ENCODE data around the gene ZNF467.

ZNF467 gene

DNA sequence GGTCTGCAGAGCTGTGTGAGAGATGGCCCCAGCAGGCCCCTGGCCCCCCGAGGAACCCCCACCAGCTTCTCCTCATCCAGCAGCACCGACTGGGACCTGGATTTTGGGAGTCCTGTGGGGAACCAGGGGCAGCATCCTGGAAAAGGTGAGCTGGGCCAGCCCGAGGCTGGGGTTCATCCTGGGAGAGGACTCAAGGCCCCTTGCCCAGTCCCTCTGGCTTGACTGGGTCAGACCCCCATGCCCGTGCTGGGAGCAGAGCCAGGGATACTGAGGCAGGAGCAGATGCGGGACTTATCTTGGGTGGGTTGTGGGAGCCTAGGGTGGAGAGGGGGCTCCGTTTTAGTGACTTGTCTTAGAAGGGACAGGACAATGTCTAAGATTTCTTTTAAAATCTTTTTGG, 47.5 kb downstream of the ZNF467 start:
- no peak for DNase-seq

DNA sequence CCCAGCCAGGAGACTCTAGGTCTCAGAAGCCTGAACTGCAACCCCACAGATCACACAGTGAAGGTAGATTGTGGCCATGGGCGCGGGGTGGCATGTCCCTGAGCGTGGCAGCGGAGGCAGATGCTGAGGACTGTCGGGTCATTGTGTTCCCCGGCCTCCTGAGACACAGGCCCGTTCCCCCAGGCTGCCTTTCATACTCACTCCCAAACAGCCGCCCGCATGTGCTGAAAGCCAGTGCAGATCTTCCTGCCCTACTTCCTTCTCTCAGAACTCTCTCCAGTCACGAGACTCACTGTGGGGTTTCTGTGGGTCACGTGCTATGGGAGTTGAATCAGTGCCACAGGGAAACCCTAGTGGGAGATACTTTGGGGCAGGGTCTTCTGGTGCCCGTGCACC, 48.0 kb downstream of the ZNF467 start:
- DNase-seq = no peak

GRCh38 chr7:149724661-149725425, 48.5 kb downstream of the ZNF467 start:
- DNase-seq = no peak

DNA sequence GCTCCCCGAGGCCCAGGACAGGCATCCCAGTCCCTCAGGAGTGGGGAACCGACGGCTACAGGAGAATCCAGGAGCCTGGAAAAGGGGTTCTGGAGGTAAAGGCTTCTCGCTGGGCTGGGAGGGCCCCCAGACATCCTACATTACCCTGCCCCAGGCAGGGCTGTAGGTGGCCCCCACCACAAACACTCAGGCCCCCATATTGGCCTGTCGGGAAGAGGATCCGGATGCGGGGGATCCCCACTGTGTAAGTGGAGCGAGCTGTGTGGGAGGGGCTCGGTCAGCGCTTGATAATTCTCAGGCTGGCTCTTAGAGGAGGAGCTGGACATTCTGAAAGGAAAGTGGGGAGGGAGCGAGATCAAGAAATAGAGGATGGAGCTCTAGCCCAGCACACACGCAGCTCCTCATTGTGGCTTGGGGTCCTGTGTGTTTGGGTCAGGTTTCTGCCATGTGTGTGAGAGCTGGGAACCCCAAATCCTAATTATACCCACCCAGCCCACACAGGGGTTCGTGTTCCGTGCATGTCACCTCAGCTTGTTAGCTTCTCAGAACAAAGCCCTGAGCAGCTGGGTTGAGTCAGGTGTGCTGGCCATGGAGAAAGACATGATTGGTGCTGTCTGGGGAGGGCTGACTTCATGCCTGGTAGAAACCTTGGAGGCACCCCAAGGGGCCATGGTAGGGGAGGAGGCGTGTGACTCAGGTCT, 49.4 kb downstream of the ZNF467 start:
- no peak for DNase-seq

DNA sequence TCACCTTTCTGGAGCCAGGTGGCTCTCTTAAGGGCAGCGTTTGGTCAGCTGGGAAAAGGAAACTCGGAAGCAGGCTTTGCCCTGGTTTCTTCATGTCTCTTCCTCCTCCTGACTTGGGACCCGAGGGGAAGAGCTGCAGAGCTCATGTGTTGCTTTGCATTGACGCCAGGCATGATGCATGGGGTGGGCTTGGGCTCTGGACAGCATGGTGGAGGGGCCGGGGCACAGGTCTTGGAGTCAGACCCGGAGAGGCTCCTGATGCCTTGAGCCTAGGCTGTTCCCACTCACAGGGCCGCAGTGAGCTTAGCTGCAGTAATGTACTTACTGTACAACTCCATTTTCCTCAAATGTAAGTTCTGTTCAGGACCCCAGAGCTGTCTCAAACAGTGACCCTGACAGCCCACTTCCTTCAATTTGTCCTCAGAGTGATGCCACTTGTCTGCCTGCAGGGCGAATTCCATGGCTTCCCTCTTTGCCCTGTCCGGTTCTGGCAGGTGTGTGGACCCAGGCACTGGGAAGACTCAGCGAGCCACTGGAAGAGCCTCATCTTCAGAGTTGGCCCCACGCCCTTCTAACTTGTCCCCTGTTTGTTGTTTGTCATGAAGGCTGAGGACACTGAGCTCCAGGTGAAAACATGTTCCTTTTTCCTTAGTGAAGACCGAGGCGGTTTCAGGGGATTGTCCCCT, 50.2 kb downstream of the ZNF467 start:
- DNase-seq = no peak

DNA sequence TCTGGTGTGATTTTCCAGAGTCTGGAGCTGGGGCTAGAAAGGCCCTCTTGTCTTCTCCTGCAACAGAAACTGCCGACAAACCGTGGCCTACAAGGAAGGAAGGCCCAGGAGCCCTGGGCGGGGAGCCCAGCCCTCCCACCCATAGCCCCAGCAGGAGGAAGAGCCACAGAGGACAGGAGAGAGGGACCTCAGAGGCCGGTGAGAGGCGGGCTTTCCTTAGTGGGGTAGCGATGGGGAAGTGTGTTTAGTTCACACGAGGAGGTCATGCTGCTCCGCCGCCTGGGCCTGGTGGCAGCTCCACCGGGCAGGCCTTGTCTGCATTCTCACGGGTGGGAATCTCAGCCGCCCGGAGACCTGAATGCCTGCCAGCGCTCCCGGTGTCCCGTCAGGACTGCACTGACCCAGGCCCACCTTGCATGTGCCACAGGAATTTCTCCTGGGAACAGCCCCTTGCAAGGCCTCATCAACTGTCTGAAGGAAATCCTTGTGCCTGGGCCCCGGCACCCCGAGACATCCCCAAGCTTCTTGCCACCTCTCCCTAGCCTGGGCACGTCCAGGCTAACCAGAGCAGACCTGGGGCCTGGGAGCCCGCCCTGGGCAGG, 50.9 kb downstream of the ZNF467 start:
- DNase-seq = no peak

DNA sequence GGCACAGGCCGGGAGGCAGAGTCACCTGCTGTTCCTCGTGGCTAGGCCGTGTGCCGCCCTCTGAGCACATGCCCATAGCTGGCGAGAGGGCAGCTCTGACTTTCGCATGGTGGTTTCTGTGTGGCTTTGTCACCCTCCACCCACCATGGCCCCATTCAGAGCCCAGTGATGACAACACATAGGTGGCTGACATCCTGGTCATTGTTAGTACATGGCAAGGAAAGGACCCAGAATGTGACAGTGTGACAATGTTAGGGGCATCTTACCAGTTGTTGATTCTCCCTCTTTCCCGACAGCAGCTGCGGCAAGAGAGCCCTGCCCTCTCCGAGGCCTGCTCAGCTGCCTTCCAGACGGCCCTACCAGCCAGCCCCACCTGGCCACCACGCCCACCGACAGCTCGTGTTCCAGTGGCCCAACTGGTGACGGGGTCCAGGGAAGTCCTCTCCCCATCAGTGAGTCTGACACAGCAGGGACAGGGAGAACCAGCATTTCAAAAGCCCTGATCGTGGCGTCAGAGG, 52.2 kb downstream of the ZNF467 start:
- DNase-seq = no peak

GRCh38 chr7:149720372-149721083, 52.9 kb downstream of the ZNF467 start:
- no peak for DNase-seq

DNA sequence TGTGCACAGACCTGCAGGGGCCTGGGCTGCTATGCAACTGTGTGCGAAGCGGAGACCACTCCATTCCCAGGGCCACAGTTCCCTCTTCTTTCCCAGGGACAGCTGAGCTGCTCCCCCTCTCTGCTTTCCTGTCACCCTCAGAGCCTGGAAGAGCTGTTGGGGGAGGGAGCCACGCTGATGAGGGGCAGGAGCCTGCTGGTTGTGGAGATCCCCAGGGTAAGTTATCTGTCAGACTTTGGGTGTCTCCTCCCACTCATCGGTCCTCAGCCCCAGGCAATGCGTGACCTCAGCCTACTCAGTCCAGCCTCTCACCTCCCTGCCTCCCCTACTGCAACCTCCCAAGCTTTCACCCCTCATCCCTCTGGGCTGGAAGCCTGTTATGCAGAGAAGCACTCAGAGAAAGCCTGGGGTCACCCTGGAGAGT, 53.5 kb downstream of the ZNF467 start:
- no peak for DNase-seq

- no peak for DNase-seq
These were observed 54.1 kb downstream of the ZNF467 start for GRCh38 chr7:149719050-149719899.

GRCh38 chr7:149718730-149719049, 54.7 kb downstream of the ZNF467 start:
- no peak for DNase-seq

- no peak for DNase-seq
These were observed 55.9 kb downstream of the ZNF467 start for GRCh38 chr7:149717481-149717880.

DNA sequence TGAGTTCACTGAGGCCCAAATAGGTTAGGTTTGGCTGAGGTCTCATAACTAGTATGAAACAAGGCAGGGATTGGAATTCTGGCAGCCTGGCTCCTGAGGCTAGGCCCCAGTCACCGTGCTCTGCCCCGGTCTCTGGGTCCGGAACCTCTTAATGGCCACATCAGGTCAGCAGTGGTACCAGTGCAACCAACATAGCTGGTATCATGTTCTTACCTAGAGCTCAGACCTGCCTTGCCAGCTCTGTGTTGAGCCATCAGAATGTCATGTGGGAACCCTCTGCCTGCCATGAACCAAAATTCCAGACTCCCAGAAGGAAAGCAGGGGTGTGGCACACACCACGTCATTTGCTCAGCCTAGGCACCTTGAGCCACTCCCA, 56.5 kb downstream of the ZNF467 start:
- no peak for DNase-seq

- DNase-seq = no peak
These were observed 57.1 kb downstream of the ZNF467 start for GRCh38 chr7:149716007-149716931.

DNA sequence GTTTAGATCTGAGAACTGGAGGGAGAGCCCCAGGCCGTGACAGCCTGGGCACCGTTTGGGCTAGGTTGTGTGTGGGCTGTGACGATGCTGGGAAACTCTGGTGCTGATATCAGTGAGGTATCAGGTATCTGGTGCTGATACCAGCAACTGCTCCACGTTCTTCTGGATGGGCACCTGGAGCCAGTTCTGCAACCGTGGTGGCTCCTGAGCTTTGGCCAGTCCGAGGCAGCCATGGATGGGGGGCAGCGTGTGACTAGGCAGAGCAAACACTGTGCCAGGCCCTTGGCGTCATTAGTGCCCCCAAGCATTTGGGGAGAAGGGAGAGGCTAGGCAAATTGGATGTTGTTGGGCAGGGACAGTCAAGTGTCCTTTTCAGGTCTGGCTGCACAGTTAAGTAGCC, 57.9 kb downstream of the ZNF467 start:
- DNase-seq = no peak

DNA sequence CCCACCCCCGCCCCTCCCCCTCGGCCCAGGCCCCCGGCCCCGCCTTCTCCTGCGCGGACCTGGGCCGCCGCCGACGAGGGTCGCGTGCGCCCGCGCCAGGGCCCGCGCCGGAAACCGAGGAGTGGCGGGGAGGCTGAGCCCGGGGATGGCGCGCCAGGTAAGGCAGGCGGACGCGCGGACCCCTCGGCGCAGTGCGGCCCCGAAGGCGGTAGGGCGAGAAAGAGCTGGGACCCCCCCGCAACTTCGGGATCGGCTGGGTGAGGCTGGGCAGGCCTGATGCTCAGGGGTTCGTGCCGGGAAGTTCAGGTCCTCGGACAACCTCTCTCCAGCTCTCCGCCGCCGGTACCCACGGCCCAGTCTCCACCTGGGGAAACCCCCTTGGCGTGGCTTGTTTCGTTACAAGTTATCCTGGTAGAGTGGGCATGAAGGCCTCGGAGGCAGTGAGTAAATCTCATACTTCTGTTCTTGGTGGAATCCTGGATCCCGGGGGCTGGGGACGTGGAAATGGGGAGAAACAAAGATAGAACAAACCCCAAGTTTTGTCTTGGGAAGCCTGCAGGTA, 58.4 kb downstream of the ZNF467 start:
- DNase-seq = peak; percentile 46 to 60
